GM18508 (cell line): ENCODE measurements around the gene FOXP2.
"Not testable (repeated sequence)": the region's sequence is repeated elsewhere in the genome, so short reads cannot be mapped to it uniquely, and the experiment has no call there.

Source experiments
- ATAC-seq: cut with Tn5 transposase; IDR thresholded peaks from one replicate; pipeline ENCODE4 v1.9.1; 2021; ENCODE audit warnings: moderate number of reproducible peaks; ENCODE audit not compliant: insufficient read depth, unreplicated experiment

The FOXP2 gene

GRCh38 chr7:114569220-114569619 lies 154.6 kb downstream of the FOXP2 start:
- ATAC-seq: no peak

- no peak for ATAC-seq
Measured at GRCh38 chr7:114574384-114574783, 159.8 kb downstream of the FOXP2 start.

GRCh38 chr7:114575098-114575497 lies 160.5 kb downstream of the FOXP2 start:
- ATAC-seq: no peak

- ATAC-seq: not testable (repeated sequence)
Measured at GRCh38 chr7:114580963-114581362, 166.3 kb downstream of the FOXP2 start.

GRCh38 chr7:114588506-114588905 lies 173.9 kb downstream of the FOXP2 start:
- ATAC-seq: no peak

GRCh38 chr7:114589436-114589835 lies 174.8 kb downstream of the FOXP2 start:
- no peak for ATAC-seq

GRCh38 chr7:114590298-114590697 lies 175.7 kb downstream of the FOXP2 start:
- ATAC-seq: no peak

- ATAC-seq: no peak
Measured at GRCh38 chr7:114598946-114599345, 184.3 kb downstream of the FOXP2 start.

- no peak for ATAC-seq
Measured at GRCh38 chr7:114606100-114606499, 191.5 kb downstream of the FOXP2 start.

- not testable (repeated sequence) for ATAC-seq
Measured at GRCh38 chr7:114608822-114609221, 194.2 kb downstream of the FOXP2 start.

GRCh38 chr7:114620208-114620607 lies 205.6 kb downstream of the FOXP2 start:
- no peak for ATAC-seq

- ATAC-seq: no peak
Measured at GRCh38 chr7:114622221-114622620, 207.6 kb downstream of the FOXP2 start.

- ATAC-seq: no peak
Measured at GRCh38 chr7:114623146-114623545, 208.5 kb downstream of the FOXP2 start.

GRCh38 chr7:114627231-114627630 lies 212.6 kb downstream of the FOXP2 start:
- ATAC-seq: no peak

- no peak for ATAC-seq
Measured at GRCh38 chr7:114628362-114628761, 213.7 kb downstream of the FOXP2 start.

GRCh38 chr7:114629762-114630161 lies 215.1 kb downstream of the FOXP2 start:
- ATAC-seq: no peak

GRCh38 chr7:114630201-114630990 lies 215.8 kb downstream of the FOXP2 start:
- ATAC-seq: no peak

GRCh38 chr7:114631249-114631822 lies 216.7 kb downstream of the FOXP2 start:
- no peak for ATAC-seq

- no peak for ATAC-seq
Measured at GRCh38 chr7:114639451-114639850, 224.8 kb downstream of the FOXP2 start.

GRCh38 chr7:114644455-114644854 lies 229.8 kb downstream of the FOXP2 start:
- ATAC-seq: no peak

- no peak for ATAC-seq
Measured at GRCh38 chr7:114645451-114645850, 230.8 kb downstream of the FOXP2 start.

- ATAC-seq: no peak
Measured at GRCh38 chr7:114647518-114647917, 232.9 kb downstream of the FOXP2 start.
